ENCODE results near the gene DEPP1. TPM values are rescaled to one million over a fixed set of nuclear protein-coding genes. Genes with fewer than 3 reads are reported as not detected.

The DEPP1 gene
- total RNA-seq, 2 experiments from 2014 or later, result 0.34 to 0.40 TPM

DNA sequence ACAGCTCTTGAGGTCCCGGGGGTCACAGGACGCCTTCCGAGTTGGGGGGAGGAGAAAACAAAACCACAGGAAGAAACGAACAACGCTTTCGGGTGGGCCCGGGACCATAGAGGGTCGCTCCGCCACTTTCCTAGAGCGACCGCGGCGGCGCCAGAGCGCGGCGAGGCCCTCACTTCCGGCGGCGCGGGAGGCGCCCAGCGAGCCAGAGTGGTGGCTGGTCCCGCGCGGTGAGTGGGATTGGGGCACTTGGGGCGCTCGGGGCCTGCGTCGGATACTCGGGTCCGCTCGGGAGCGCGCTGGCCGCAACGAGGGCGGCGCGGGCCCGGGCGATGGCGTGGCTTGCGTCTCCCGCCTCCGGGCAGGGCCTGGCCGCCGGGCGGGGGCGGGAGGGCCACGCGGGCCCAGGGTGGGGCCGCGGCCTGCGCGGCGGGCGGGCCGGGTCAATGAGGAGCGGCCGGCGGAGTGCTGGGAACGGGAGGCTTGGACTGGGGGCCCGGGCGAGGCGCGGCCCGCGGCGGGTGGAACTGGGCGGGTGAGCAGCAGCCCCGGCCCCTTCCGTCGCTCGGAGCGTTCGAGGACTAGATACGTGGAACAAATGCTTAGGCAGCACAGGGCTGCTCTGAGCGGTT, 22.3 kb upstream of the DEPP1 start, which contains the start of gene ZNF22:
ZNF22 (plus strand) TSS at position 172 of the 629 bp plus-strand sequence. CDS start 2,446 bp downstream, outside the sequence.
- peaks cover 32% of the 10 kb centered on the region for H3K4me1 Mint-ChIP-seq (ENCODE audit: low read depth)
- H3K36me3 Mint-ChIP-seq, result peaks cover 34% of the 10 kb centered on the region
- intact Hi-C loops (cut with micrococcal nuclease), result loop anchor here (1.0 to 10.0 kb wide), 5 partner anchors 26 to 1024 kb away; no protein-coding TSS in a partner anchor
- H3K27ac Mint-ChIP-seq, result peak within 1 kb of the TSS; percentile 85
- peak within 1 kb of the TSS; percentile 87 for H3K4me3 Mint-ChIP-seq
- H3K9me3 Mint-ChIP-seq, result peaks cover 23% of the 10 kb centered on the region
- H3K27me3 Mint-ChIP-seq, result no peaks in the 10 kb centered on the region
- ChIA-PET POLR2A (no interaction called here), CTCF (interaction anchor here (0.6 to 1.5 kb wide), 3 partner anchors 25 to 972 kb away, joined by 3 to 5 read pairs (median 3); partner anchors contain the start of gene TIMM23)
- DNase-seq, result peak; percentile 69

- Mint-ChIP-seq H3K27me3 (no peaks in the 10 kb centered on the region), H3K4me1 (ENCODE audit: low read depth) (peaks cover 38% of the 10 kb centered on the region), H3K4me3 (peak overlapping the region; percentile 69), H3K27ac (peak overlapping the region; percentile 81), H3K9me3 (peaks cover 23% of the 10 kb centered on the region), H3K36me3 (peaks cover 34% of the 10 kb centered on the region)
- POLR2A ChIA-PET, result no interaction called here
- intact Hi-C loops (cut with micrococcal nuclease), result loop anchor here (1.0 to 10.0 kb wide), 5 partner anchors 25 to 1025 kb away; no protein-coding TSS in a partner anchor
- no peak for DNase-seq
- CTCF ChIA-PET, result interaction anchor here (0.6 to 1.5 kb wide), 2 partner anchors 24 to 973 kb away, joined by 3 read pairs; partner anchors contain the start of gene TIMM23
These were observed 21.6 kb upstream of the DEPP1 start for GRCh38 chr10:45000138-45000751.

DNA sequence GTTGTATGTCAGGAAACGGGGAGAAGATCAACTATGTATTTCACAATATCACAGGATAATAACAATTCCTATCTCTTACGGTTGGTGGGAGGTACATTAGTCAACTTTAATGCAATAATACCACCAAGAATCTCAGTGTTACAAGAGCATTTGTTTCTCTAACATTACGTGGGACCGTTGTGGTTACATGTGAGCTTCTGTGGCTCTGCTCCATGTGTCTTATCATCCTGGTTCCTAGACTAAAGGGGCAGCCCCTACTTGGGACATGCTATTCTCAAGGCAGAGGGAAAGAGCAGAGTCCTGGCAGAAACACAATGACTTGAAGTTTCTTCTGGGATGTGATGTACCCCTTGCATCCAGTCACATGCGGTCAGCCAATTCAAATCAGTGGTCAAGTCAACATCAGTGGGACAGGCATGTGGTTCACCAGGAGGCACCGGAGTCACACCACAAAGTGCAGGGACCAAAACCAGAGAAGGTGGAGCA, 19.6 kb upstream of the DEPP1 start:
- Mint-ChIP-seq H3K27ac (no peak overlapping the region), H3K4me1 (ENCODE audit: low read depth) (peaks cover 33% of the 10 kb centered on the region), H3K4me3 (no peak overlapping the region), H3K9me3 (peaks cover 12% of the 10 kb centered on the region), H3K27me3 (no peaks in the 10 kb centered on the region), H3K36me3 (peaks cover 15% of the 10 kb centered on the region)
- ChIA-PET CTCF (no interaction called here), POLR2A (no interaction called here)
- DNase-seq, result no peak
- intact Hi-C loops (cut with micrococcal nuclease), result no loop called here

DNA sequence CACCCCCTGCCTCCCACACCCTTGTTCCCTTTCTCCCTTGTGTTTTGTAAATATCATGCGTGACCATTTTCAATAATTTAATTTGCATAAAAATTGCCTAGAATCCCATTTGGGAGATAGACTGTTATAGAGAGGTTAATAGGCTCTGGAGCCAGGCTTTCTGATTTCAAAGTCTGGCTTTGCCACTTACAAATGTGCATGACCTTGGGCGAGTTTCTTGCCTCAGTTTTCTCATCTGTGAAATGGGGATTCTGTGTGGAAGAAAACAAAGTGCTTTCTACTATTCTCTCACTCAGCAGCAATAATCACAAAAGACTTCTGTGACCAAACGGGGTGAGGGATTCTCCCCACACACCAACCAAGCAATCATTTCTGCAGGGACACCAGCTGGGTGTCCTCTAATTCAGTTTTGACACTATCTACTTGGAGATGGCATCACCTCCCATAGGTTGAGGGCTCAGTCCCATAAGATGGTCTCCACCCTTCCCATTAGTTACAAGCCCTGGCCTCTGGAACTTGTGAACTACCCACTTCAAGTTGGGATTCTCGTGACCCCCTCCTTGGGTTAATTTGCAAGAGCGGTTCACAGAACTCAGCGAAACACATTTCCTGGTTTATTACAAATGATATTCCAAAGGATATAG, 18.6 kb upstream of the DEPP1 start:
- DNase-seq, result no peak
- H3K9me3 Mint-ChIP-seq, result peaks cover 3% of the 10 kb centered on the region
- intact Hi-C loops (cut with micrococcal nuclease), result no loop called here
- H3K36me3 Mint-ChIP-seq, result peaks cover 7% of the 10 kb centered on the region
- POLR2A ChIA-PET, result no interaction called here
- H3K4me3 Mint-ChIP-seq, result no peak overlapping the region
- no peak overlapping the region for H3K27ac Mint-ChIP-seq
- no peaks in the 10 kb centered on the region for H3K27me3 Mint-ChIP-seq
- CTCF ChIA-PET, result no interaction called here
- peaks cover 26% of the 10 kb centered on the region for H3K4me1 Mint-ChIP-seq (ENCODE audit: low read depth)

- no peak for DNase-seq
- intact Hi-C loops (cut with micrococcal nuclease), result no loop called here
- peaks cover 4% of the 10 kb centered on the region for H3K36me3 Mint-ChIP-seq
- H3K9me3 Mint-ChIP-seq, result peaks cover 3% of the 10 kb centered on the region
- peaks cover 21% of the 10 kb centered on the region for H3K4me1 Mint-ChIP-seq (ENCODE audit: low read depth)
- ChIA-PET CTCF (interaction anchor here (1.4 kb wide), 1 partner anchor 12 kb away, joined by 6 read pairs; no protein-coding TSS in a partner anchor), POLR2A (no interaction called here)
- H3K27ac Mint-ChIP-seq, result no peak overlapping the region
- no peaks in the 10 kb centered on the region for H3K27me3 Mint-ChIP-seq
- no peak overlapping the region for H3K4me3 Mint-ChIP-seq
These were observed 17.5 kb upstream of the DEPP1 start for GRCh38 chr10:44995914-44996669.

DNA sequence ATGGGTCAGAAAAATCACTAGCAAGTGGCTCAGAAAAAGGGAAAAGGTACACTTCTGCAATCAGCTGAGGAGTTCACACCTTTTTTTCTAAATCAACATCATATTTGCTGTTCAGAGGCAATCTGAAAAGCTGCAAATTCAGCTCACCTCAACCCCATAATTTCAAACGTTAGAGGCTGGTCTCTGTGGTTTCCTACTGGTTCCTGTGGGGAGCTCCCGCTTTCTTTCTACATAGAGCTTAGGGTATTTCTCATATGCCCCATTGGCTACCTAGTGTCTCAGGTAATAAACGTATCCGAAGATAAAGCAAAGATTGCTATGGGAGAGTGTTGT, 16.9 kb upstream of the DEPP1 start:
- CTCF ChIA-PET, result interaction anchor here (1.4 kb wide), 1 partner anchor 12 kb away, joined by 6 read pairs; no protein-coding TSS in a partner anchor
- no peak overlapping the region for H3K27ac Mint-ChIP-seq

DNA sequence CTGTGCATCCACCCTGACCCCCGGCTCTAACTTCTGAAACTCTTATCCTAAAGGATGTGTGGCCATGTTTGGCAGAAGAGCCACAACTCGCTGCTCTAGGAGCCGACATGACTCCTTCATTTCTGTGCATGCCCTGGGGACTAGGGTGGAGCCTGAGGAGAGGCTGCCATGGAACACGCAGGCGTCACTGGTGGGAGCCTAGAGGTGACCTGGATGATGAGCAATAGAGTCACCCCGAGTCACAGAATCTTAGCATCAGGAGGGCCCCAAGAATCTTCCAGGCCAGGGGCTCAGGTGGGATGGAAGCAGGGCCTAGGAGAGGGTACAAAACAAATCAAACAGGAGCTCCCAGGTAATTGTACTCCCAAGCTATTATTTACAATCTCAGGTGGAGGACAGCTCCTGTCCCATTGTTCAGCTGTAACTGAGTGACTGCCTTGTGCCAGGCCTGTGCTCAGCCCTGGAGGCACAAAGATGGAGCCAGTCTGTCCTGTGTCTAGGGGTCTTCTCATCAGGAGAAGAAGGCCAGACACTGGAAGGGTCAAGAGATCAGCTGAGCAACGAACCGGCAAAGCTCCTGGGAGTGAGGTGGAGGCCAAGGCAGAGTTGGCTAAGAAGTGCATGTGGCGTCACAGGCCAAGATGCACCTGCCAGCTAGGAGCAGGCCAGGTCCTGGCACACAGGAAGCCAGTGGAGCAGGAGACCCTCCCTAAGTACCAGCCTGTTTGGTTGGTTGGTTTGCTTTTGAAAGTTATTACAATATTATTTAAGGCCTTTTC, 16.3 kb upstream of the DEPP1 start:
- Mint-ChIP-seq H3K9me3 (no peaks in the 10 kb centered on the region), H3K27ac (no peak overlapping the region), H3K4me3 (no peak overlapping the region), H3K36me3 (peaks cover 1% of the 10 kb centered on the region), H3K27me3 (no peaks in the 10 kb centered on the region), H3K4me1 (ENCODE audit: low read depth) (peaks cover 13% of the 10 kb centered on the region)
- ChIA-PET POLR2A (no interaction called here), CTCF (interaction anchor here (1.2 to 1.4 kb wide), 2 partner anchors 13 kb away, joined by 5 to 6 read pairs; no protein-coding TSS in a partner anchor)
- intact Hi-C loops (cut with micrococcal nuclease), result no loop called here
- DNase-seq, result no peak

More for the DNA sequence above, 16.9 kb upstream of the DEPP1 start:
- Mint-ChIP-seq H3K36me3 (peaks cover 4% of the 10 kb centered on the region), H3K4me3 (no peak overlapping the region), H3K9me3 (peaks cover 3% of the 10 kb centered on the region), H3K27me3 (no peaks in the 10 kb centered on the region), H3K4me1 (ENCODE audit: low read depth) (peaks cover 19% of the 10 kb centered on the region)
- DNase-seq, result no peak
- intact Hi-C loops (cut with micrococcal nuclease), result no loop called here
- POLR2A ChIA-PET, result no interaction called here

DNA sequence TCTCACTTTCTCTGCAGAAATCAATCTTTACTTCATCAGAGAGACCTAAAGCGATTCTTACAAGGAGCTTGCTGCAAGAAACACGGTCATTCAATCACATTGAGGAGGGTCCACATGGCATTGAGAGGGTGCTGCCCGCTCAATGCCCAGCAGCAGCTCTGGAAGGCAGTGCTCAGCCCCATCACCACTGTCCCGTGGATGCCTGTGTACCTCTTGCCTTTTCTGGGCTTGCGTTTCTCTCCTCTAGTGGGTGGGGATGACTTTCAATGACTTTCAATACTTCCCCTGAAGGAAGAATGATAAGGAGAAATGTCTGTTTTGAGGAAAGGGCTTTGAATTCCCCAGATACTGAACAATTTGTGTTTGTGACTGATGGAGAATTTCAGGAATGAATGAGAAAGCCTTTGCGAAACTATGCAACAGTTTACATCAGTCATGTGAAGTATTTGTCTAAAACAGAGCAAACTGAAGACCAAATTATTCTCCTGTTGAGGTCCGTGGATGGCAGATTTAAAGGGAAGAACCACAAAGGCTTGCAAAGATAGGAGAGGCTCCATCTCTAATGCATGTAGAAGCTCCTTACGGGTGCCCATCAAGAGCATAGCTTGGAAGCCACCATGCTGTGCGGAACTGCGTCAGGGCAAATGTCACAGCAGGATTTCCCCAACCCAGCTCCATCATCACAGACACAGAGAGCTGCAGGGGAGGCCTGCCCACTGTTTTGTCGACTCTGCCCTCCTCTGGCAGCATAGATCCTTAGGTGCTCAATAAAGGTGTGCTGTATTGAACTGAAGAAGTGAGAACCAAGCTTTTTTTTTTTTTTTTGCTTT, 15.5 kb upstream of the DEPP1 start:
- ChIA-PET CTCF (interaction anchor here (1.2 kb wide), 1 partner anchor 14 kb away, joined by 5 read pairs; no protein-coding TSS in a partner anchor), POLR2A (no interaction called here)
- no peaks in the 10 kb centered on the region for H3K27me3 Mint-ChIP-seq
- peaks cover 10% of the 10 kb centered on the region for H3K4me1 Mint-ChIP-seq (ENCODE audit: low read depth)
- no peak for DNase-seq
- no peak overlapping the region for H3K27ac Mint-ChIP-seq
- H3K9me3 Mint-ChIP-seq, result no peaks in the 10 kb centered on the region
- H3K36me3 Mint-ChIP-seq, result no peaks in the 10 kb centered on the region
- no peak overlapping the region for H3K4me3 Mint-ChIP-seq
- intact Hi-C loops (cut with micrococcal nuclease), result no loop called here

GRCh38 chr10:44993226-44993921, 14.8 kb upstream of the DEPP1 start:
- Mint-ChIP-seq H3K27me3 (peaks cover 2% of the 10 kb centered on the region), H3K27ac (no peak overlapping the region), H3K9me3 (no peaks in the 10 kb centered on the region), H3K4me3 (no peak overlapping the region), H3K4me1 (ENCODE audit: low read depth) (peaks cover 10% of the 10 kb centered on the region), H3K36me3 (no peaks in the 10 kb centered on the region)
- intact Hi-C loops (cut with micrococcal nuclease), result no loop called here
- DNase-seq, result peak; percentile 7
- CTCF ChIA-PET, result no interaction called here
- POLR2A ChIA-PET, result interaction anchor here (0.8 kb wide), 1 partner anchor 18 kb away, joined by 3 read pairs; no protein-coding TSS in a partner anchor

- H3K4me3 Mint-ChIP-seq, result no peak overlapping the region
- no peaks in the 10 kb centered on the region for H3K9me3 Mint-ChIP-seq
- H3K4me1 Mint-ChIP-seq (ENCODE audit: low read depth), result peaks cover 10% of the 10 kb centered on the region
- H3K36me3 Mint-ChIP-seq, result no peaks in the 10 kb centered on the region
- peaks cover 2% of the 10 kb centered on the region for H3K27me3 Mint-ChIP-seq
- H3K27ac Mint-ChIP-seq, result no peak overlapping the region
- no peak for DNase-seq
- intact Hi-C loops (cut with micrococcal nuclease), result no loop called here
- CTCF ChIA-PET, result no interaction called here
- POLR2A ChIA-PET, result interaction anchor here (0.8 kb wide), 1 partner anchor 18 kb away, joined by 3 read pairs; no protein-coding TSS in a partner anchor
These were observed 14.2 kb upstream of the DEPP1 start for GRCh38 chr10:44992732-44993225.
